BJ (cell line): ENCODE measurements around the gene TXNDC16. TPM values are rescaled to one million over a fixed set of nuclear protein-coding genes. Genes with fewer than 3 reads are reported as not detected.

ENCODE experiments used
- CTCF ChIA-PET: fragments of 350-600 bp; formaldehyde crosslinking; extraction: SDS; loops from one replicate; lab custom pipeline; 2021; ENCODE audit warnings: antibody characterized with exemption, inconsistent platforms; lab: Yijun Ruan, JAX
- POLR2A ChIA-PET: fragments of 300-600 bp; sonication (Branson Sonifier 250); formaldehyde crosslinking; extraction: SDS; loops from one replicate; lab custom pipeline; 2021; ENCODE audit warnings: antibody characterized with exemption; lab: Charles Lee
- DNase-seq: peaks from one replicate; pipeline ENCODE4 v3.0.0-alpha.2; 2011; ENCODE audit warnings: low read depth
- H3K27me3 ChIP-seq: 2 replicates; pipeline ENCODE4 v1.6.0; 2011; ENCODE audit warnings: low read length; ENCODE audit not compliant: control insufficient read depth, insufficient read depth
- H3K36me3 ChIP-seq: 2 replicates; pipeline ENCODE4 v1.5.1; 2011; ENCODE audit warnings: low read length; ENCODE audit not compliant: control insufficient read depth, insufficient read depth
- H3K4me3 ChIP-seq: 2 replicates; pipeline ENCODE4 v1.5.1; 2011; ENCODE audit warnings: low read depth, mild to moderate bottlenecking, control low read depth, low read length
- polyA plus RNA-seq: library from polyadenylated mRNA; depleted of rRNA; stranded (reverse); fragments of >200 nt; gene quantifications from 2 replicates; pipeline ENCODE4 v1.2.3, GENCODE V29; 2011
- TF ChIP-seq, protein P1 (sequence below): IDR thresholded peaks from 2 replicates; pipeline ENCODE4 v1.5.1; 2011; ENCODE audit warnings: low read depth, mild to moderate bottlenecking, control low read depth, inconsistent platforms, low read length, moderate library complexity; ENCODE audit not compliant: insufficient read depth

Gene TXNDC16
- polyA plus RNA-seq, 1 experiment: 1.1 TPM

DNA sequence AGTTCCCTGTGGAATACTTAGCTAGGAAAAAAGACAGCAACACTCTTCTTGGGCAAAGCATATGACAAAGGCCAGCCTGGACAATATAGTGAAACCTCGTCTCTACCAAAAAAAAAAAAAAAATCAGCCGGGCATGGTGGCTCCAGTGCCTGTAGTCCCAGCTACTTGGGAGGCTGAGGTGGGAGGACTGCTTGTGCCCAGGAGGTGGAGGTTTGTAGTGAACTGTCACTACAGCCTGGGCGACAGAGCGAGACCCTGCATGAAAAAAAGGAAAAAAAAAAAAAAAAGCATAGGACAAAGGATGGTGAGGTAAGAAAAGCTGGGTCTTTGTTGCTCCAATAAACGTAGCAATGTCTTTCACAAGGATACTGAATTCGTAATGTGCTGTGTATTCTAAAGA, 1.1 kb downstream of the TXNDC16 start:
- DNase-seq: no peak
- Histone ChIP-seq H3K36me3 (no peaks in the 10 kb centered on the region), H3K4me3 (no peak overlapping the region), H3K27me3 (no peaks in the 10 kb centered on the region)
- CTCF ChIA-PET: interaction anchor here (0.6 to 2.0 kb wide), 4 partner anchors 8 to 841 kb away, joined by 3 to 6 read pairs (median 4); no protein-coding TSS in a partner anchor
- TF ChIP-seq, protein P1, sequence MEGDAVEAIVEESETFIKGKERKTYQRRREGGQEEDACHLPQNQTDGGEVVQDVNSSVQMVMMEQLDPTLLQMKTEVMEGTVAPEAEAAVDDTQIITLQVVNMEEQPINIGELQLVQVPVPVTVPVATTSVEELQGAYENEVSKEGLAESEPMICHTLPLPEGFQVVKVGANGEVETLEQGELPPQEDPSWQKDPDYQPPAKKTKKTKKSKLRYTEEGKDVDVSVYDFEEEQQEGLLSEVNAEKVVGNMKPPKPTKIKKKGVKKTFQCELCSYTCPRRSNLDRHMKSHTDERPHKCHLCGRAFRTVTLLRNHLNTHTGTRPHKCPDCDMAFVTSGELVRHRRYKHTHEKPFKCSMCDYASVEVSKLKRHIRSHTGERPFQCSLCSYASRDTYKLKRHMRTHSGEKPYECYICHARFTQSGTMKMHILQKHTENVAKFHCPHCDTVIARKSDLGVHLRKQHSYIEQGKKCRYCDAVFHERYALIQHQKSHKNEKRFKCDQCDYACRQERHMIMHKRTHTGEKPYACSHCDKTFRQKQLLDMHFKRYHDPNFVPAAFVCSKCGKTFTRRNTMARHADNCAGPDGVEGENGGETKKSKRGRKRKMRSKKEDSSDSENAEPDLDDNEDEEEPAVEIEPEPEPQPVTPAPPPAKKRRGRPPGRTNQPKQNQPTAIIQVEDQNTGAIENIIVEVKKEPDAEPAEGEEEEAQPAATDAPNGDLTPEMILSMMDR: no peak
- POLR2A ChIA-PET: no interaction called here

DNA sequence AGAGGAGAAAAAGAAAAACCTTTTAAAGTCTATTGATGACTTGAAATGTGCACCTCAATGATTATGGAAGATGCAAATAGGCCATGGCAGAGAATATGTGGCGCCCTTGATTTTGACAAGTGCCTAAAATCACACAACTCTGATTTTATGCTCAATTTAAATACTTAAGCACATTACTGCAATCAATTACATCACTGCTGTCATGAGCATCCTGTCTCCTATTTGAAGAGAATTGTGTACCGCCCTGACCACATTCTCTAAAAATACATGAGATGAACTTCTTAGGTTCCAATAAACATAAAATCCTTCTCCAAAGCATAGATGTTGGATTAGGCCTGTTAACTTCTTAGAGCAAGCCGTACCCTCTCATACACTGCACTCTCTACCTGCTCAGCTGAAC, 1.6 kb downstream of the TXNDC16 start:
- Histone ChIP-seq H3K4me3 (no peak overlapping the region), H3K36me3 (no peaks in the 10 kb centered on the region), H3K27me3 (no peaks in the 10 kb centered on the region)
- CTCF ChIA-PET: interaction anchor here (0.6 to 2.0 kb wide), 3 partner anchors 7 to 842 kb away, joined by 3 to 6 read pairs (median 5); no protein-coding TSS in a partner anchor
- POLR2A ChIA-PET: no interaction called here
- DNase-seq: no peak
- TF ChIP-seq, protein P1: no peak

DNA sequence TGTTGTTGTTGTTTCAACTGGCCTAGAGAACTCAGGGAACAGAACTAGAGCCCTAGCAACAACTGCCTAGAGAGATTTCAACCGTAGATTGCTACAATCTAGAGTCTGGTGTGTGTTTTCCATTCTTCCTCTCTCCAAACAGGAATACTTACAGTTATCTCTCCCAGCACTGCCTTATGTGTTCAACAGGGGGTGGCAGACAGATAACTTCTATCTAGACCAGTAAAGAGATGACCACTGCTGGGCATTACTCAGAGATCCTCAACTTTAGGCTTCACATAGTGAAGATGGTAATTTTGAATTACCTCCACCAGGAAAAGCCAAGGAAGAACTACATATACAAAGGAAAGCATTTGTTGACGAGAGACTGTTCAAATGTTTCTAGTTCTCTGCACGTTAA, 4.8 kb downstream of the TXNDC16 start:
- POLR2A ChIA-PET: no interaction called here
- H3K4me3 ChIP-seq: no peak overlapping the region
- CTCF ChIA-PET: no interaction called here
- TF ChIP-seq, protein P1: no peak
- no peaks in the 10 kb centered on the region for H3K27me3 ChIP-seq
- no peak for DNase-seq
- H3K36me3 ChIP-seq: no peaks in the 10 kb centered on the region

DNA sequence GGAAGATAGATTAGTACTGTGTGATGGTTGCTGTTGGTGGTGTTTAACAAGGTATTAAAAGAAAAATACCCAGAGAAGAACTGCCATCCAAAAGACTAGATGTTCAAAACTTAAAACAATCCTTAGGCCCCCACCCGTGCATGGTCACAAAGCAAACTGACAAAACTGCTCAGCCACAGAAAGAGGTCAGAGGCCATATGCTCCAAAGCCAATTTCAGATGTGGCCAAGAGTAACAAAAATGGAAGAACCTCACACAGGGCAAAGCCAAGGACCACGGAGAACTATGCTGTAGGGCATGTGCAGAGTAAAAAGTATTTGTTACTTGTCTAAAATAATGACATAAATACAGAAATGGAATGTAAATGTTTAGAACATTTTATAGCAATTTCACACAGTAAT, 5.3 kb downstream of the TXNDC16 start:
- no peaks in the 10 kb centered on the region for H3K27me3 ChIP-seq
- H3K36me3 ChIP-seq: no peaks in the 10 kb centered on the region
- POLR2A ChIA-PET: no interaction called here
- DNase-seq: no peak
- H3K4me3 ChIP-seq: no peak overlapping the region
- TF ChIP-seq, protein P1: no peak
- CTCF ChIA-PET: no interaction called here

DNA sequence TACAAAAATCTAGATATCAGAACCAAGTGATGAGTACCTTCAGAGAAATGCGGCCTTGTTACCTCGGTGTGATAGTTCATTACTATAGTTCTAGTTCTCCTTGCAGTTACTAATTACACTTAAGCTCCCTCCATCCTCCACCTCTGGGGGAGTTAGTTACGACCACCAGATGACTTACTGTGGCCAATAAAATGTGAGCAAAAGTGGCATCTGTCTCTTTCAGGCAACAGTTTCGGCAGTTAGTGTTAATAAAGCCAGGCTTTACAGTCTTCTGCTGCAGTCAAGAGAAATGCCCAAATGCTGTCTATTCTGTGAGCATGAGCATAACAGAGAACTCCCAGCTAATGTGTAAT, 6.0 kb downstream of the TXNDC16 start:
- H3K4me3 ChIP-seq: no peak overlapping the region
- no peaks in the 10 kb centered on the region for H3K27me3 ChIP-seq
- no peak for DNase-seq
- TF ChIP-seq, protein P1: no peak
- no peaks in the 10 kb centered on the region for H3K36me3 ChIP-seq
- ChIA-PET POLR2A (no interaction called here), CTCF (interaction anchor here (0.9 kb wide), 1 partner anchor 11 kb away, joined by 3 read pairs; no protein-coding TSS in a partner anchor)
